GM18873 (cell line): Measurements from ENCODE around the gene UNC5C.

Experiments
- ATAC-seq: cut with Tn5 transposase; IDR thresholded peaks from one replicate; pipeline ENCODE4 v1.9.1; 2021; ENCODE audit warnings: mild to moderate bottlenecking, moderate library complexity, moderate number of reproducible peaks; ENCODE audit not compliant: unreplicated experiment, low FRiP score

Gene UNC5C

GRCh38 chr4:95470622-95471021 lies 78.2 kb downstream of the UNC5C start:
- ATAC-seq = no peak

DNA sequence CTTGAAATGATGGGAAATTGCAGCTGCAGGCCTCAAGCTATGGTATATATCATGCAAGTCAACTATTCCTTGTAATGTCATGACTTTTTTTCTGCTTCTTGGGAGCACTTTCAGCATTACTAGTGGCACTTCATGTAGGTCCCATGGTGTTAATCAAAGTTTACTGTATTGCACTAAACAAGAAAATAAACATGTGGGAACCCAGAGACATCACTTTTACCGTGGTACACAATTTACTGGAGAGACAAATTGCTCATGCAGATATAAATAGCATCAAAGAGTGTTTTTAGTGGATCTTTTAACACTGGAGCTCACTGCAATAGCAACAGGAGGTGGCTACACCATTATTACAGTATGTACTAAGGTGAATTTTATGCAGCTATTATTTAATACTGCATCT lies 79.2 kb downstream of the UNC5C start:
- ATAC-seq = no peak

- ATAC-seq = no peak
Observed at GRCh38 chr4:95466791-95467190, 82.0 kb downstream of the UNC5C start.

GRCh38 chr4:95465010-95465409 lies 83.8 kb downstream of the UNC5C start:
- ATAC-seq = no peak

GRCh38 chr4:95462921-95463320 lies 85.9 kb downstream of the UNC5C start:
- ATAC-seq = no peak

DNA sequence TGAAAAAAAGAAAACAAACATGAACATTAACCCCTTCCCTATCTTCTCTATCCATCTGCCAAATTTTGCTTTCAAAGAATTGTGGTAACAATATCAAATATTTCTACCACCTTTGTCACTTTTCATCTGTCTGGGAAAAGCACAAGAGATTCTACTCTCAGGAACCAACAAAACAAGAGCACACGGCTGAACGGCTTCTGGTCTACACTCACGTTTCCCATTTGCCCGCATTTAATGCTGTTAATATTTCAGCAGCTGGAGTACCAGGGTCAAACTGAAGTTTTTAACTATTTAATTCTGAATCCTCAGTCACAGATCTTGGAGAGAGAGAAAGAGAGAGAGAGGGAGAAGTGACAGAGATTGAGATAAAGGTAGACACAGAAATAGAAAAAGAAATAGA lies 91.4 kb downstream of the UNC5C start:
- ATAC-seq = no peak

DNA sequence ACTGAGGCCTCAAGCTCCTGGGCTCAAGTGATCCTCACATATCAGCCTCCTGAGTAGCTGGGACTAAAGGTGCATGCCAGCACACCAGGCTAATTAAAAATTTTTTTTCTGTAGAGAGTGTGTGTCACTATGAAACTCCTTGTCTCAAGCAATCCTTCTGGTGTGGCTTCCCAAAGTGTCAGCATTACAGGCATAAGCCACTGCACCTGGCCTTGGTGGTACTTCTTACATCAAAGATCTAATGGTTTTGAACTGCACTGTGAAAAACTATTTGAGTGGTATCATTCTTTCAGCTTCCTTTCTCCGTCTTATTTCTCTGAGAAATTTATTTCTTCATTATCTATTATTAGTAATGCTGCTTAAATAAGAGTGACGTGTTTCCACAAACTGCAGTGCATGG lies 98.5 kb downstream of the UNC5C start:
- ATAC-seq = no peak

DNA sequence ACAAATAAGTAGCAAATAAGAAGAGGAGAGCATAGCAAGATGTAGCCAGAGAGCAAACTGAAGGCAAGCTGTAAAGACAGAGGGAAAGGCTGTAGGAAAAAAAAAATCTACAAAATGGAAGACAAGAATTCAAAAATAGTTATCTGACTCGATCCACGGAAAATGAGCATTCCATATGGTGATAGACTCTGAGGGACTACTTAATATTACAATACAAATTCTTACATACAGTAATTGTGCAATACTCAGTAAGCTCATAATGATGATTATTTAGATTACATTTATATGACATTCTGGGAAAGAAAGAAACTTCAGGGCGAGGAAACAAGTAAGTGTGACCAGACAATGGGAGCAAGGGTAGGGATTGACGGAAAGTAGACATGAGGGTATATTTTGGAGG lies 102.6 kb downstream of the UNC5C start:
- ATAC-seq = no peak

- no peak for ATAC-seq
Observed at GRCh38 chr4:95445251-95445650, 103.5 kb downstream of the UNC5C start.

DNA sequence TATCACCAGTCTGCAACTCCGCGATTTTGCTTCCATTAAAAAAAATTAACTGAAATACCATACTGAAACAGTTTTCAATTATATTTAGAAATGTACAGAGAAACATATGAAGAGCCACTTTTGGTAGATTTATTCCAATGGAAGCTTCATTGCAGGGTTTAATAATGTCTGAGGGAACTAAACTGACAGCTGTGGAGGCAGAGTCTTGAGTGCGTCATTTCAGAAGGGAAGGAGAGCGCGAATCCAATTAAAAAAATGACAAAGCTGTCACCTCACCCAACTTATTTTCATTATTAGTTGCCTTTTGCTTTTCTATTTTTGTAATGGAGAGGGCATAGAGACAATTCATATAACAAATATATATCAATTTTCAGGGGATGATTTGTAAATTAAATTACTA lies 104.0 kb downstream of the UNC5C start:
- no peak for ATAC-seq

- no peak for ATAC-seq
Observed at GRCh38 chr4:95439896-95440295, 108.9 kb downstream of the UNC5C start.

GRCh38 chr4:95439071-95439470 lies 109.7 kb downstream of the UNC5C start:
- ATAC-seq = no peak

- ATAC-seq = no peak
Observed at GRCh38 chr4:95432466-95432865, 116.3 kb downstream of the UNC5C start.

- no peak for ATAC-seq
Observed at GRCh38 chr4:95431678-95432077, 117.1 kb downstream of the UNC5C start.

DNA sequence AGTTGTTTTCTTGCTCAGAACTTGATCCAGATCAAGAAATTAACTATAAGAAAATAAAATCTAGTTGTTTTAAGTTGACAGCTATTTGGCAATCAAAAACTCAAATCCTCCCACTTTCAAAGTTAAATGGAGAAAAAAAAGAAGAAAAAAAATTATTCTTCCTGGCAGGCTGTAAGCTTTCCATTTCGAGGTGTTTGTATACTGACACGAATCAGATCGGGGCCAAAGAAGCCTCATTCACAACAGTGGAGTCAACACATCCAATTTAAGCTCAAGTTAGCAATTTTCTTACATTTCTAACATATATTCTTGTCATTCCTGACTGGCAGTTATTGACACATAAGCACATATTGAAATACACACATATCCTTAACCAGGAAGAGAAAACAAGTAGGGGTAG lies 119.4 kb downstream of the UNC5C start:
- ATAC-seq = no peak

DNA sequence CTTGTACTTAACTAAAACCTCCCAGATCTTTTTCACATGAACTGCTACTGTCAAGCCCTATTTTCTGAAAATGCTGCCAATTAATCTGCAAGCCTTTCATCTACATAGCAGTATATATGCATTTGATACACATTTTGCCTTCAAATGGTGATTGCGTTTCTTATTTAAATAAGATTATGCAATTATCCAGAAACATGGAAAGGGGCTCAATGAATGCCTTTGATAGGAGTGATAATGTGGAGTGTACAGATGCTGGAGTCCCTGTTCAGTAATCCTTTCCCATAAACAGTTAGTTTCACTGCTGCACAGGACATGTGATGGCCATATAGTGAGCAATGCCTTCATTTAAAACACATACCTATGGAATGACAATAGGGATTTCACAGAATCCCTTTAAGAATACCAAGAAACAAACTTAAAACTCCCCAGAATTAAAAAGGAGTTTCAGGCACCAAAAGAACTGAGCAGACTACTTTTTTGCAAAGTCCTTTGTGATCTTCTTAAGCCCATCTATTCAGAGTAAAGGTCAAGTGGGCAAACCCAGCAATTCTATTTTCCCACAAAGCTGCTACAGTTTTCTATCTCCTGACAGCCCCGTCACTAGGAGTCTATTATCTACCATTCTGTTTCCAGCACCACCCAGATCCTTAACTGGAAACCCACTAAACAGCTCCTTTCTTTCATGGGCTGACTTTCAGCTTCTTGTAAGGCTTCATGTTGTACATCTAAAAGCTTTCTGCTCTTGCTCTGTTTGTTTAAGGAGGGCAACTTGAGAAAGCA lies 120.3 kb downstream of the UNC5C start:
- no peak for ATAC-seq

DNA sequence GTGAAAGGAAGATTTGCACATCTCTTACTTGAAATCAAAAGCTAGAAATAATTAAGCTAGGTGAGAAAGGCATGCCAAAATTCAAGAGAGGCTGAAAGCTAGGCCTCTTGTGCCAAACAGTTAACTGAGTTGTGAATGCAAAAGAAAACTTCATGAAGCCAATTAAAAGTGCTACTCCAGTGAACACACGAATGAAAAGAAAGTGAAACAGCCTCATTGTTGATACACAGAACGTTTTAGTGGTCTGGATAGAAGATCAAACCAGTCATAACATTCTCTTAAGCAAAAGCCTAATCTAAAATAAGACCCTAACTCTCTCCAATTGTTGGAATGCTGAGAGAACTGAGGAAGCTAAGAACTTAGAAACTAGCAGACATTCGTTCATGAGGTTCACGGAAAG lies 122.3 kb downstream of the UNC5C start:
- no peak for ATAC-seq

DNA sequence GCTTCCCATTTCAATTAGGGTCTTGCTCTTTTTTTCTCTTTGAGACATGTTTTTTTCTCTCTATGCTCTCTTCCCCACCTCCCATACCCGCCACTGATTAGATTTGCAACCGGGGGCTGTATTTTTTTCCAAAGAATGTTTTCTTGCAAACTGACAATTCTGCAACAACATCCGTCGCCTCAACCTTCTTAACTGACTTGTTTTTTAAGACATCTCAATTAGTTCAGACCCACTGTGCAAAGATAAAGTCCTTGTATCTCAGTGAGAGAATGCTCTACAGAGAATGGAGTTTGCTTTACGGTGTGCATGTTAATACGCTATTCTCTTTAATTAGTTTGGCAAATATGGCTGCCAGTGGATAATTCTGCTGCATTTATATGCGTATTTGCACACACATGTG lies 126.3 kb downstream of the UNC5C start:
- ATAC-seq = no peak

- ATAC-seq = no peak
Observed at GRCh38 chr4:95421869-95422268, 126.9 kb downstream of the UNC5C start.

- ATAC-seq = no peak
Observed at GRCh38 chr4:95417531-95417930, 131.2 kb downstream of the UNC5C start.

DNA sequence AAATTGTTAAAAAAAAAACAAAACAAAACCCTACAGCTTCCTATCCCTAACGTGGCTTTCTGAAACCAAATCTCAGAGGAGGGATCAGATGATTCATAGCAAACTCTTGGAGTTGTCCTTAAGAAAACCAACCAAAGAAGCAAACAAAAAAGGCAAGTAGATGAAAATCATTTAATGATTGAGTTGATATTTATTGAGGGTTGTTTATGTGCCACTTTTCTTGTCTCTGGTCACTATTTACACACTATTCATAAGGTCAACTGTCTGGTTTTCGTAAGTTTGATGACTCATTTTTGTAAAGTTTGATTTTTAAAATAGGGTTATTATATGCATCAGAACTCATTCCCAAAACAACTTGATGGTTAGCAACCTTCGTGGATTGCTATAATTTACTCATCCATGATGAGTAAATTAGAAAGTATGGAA lies 133.4 kb downstream of the UNC5C start:
- ATAC-seq = no peak

DNA sequence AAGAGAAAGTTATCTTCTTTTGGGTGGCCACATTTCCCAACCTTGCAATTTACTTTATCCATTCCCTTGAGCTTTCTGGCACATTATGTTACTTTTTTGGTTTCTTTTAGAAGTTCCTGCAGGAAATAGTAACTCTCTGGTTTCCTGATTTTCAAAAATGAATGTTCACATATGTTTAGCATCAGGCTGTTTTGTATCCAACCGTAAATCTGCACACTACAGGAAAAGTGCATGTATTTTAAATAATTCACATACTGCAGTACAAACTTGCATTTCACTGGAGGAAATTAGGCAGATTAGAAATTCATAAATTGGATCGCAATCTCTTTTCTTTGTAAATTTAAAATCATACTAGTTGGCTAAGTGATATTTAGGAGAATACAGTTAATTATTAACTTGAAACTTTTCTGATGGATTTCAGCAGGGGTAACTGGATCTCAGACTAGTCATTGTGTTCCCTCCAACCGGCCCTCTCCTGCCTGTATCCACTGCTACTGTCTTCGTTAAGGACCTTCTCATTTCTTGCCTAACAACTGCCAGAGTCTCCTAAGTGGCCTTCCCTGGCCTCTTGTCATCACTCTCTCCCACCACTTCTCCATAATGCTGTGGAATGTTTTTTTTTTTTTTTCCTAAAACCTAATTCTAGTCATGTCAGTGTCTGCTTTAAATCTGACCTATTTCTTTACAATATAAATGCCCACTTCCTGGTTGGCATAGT lies 137.2 kb downstream of the UNC5C start:
- ATAC-seq = no peak
